Mammary epithelial cell (primary cell): ENCODE measurements around the gene DDX23.

ENCODE experiments used
- CTCF ChIP-seq, 2 donors: IDR thresholded peaks in 1 of 2; conservative IDR thresholded peaks in 1 of 2; 2 replicates each; pipeline ENCODE4 v1.5.1; 2011 to 2012; ENCODE audit warnings: inconsistent platforms in 2 of 2, low read length in 2 of 2, mild to moderate bottlenecking in 2 of 2, control low read depth in 1 of 2, low read depth in 1 of 2; ENCODE audit not compliant: insufficient read depth in 1 of 2; ENCODE audit errors: extremely low read depth in 1 of 2
- EZH2 ChIP-seq: IDR thresholded peaks from 2 replicates; pipeline ENCODE4 v1.6.1; 2012; ENCODE audit warnings: low read length, inconsistent platforms, borderline replicate concordance

- TF ChIP-seq CTCF (conservative IDR thresholded peaks at IDR 0.05 in 1 of 2, IDR thresholded peaks at IDR 0.05 in 1 of 2; ENCODE audit: extremely low read depth in 1 of 2, insufficient read depth in 1 of 2, low read depth in 1 of 2, low read length in 2 of 2) (no peak), EZH2 (no peak)
These were observed 58.3 kb downstream of the DDX23 start for GRCh38 chr12:48793696-48794095.
